Neuronal stem cell (in vitro differentiated cells): ENCODE measurements around the gene OOSP3.
"Not testable (repeated sequence)": the region's sequence is repeated elsewhere in the genome, so short reads cannot be mapped to it uniquely, and the experiment has no call there.

Experiments
- DNase-seq: peaks from one replicate; pipeline ENCODE4 v3.0.0-alpha.2; 2013; ENCODE audit warnings: low spot score
- H2AFZ ChIP-seq: one replicate; pipeline ENCODE4 v1.6.1; 2013; ENCODE audit warnings: mild to moderate bottlenecking, low read length, inconsistent platforms
- H2AK5ac ChIP-seq: 2 replicates; pipeline ENCODE4 v1.6.1; 2013; ENCODE audit warnings: low read depth, mild to moderate bottlenecking, inconsistent platforms, low read length, moderate library complexity, mixed read lengths
- H2BK120ac ChIP-seq: 2 replicates; pipeline ENCODE4 v1.6.1; 2013; ENCODE audit warnings: low read depth, mild to moderate bottlenecking, inconsistent platforms, low read length, moderate library complexity, mixed read lengths
- H2BK12ac ChIP-seq: one replicate; pipeline ENCODE4 v1.6.1; 2013; ENCODE audit warnings: low read length, inconsistent platforms
- H2BK15ac ChIP-seq: 2 replicates; pipeline ENCODE4 v1.6.1; 2013; ENCODE audit warnings: mild to moderate bottlenecking, low read length, inconsistent platforms, mixed read lengths
- H2BK5ac ChIP-seq: one replicate; pipeline ENCODE4 v1.6.1; 2013; ENCODE audit warnings: inconsistent platforms, mild to moderate bottlenecking, low read length, moderate library complexity
- H3K14ac ChIP-seq: one replicate; pipeline ENCODE4 v1.6.1; 2013; ENCODE audit warnings: low read length, inconsistent platforms
- H3K18ac ChIP-seq: 2 replicates; pipeline ENCODE4 v1.6.1; 2013; ENCODE audit warnings: low read length, inconsistent platforms
- H3K23ac ChIP-seq: 2 replicates; pipeline ENCODE4 v1.6.1; 2013; ENCODE audit warnings: low read depth, mild to moderate bottlenecking, mixed read lengths, low read length, inconsistent platforms; ENCODE audit not compliant: poor library complexity
- H3K27ac ChIP-seq: replicated peaks from 3 replicates; pipeline ENCODE4 v1.5.1; 2013; ENCODE audit warnings: low read length, inconsistent platforms
- H3K27me3 ChIP-seq, 3 experiments: 2 replicates each; pipeline ENCODE4 v1.6.1; 2013; ENCODE audit warnings: low read length in 3 of 3, mild to moderate bottlenecking in 2 of 3, inconsistent platforms in 1 of 3, low read depth in 1 of 3, mixed read lengths in 1 of 3, moderate library complexity in 1 of 3; ENCODE audit not compliant: control insufficient read depth in 3 of 3, insufficient read depth in 3 of 3
- H3K36me3 ChIP-seq, 2 donors: replicated peaks in 1 of 2; 2 replicates each; pipeline ENCODE4 v1.6.1; 2013; ENCODE audit warnings: low read length in 2 of 2; ENCODE audit not compliant: control insufficient read depth in 2 of 2, insufficient read depth in 2 of 2
- H3K4ac ChIP-seq: 2 replicates; pipeline ENCODE4 v1.6.1; 2013; ENCODE audit warnings: inconsistent platforms, mild to moderate bottlenecking, low read length, moderate library complexity
- H3K4me1 ChIP-seq, 2 donors: 1 replicate in 1 of 2; 2 replicates in 1 of 2; pipeline ENCODE4 v1.6.1; 2013; ENCODE audit warnings: low read length in 2 of 2, low read depth in 1 of 2; ENCODE audit not compliant: control insufficient read depth in 2 of 2, insufficient read depth in 1 of 2
- H3K4me2 ChIP-seq: one replicate; pipeline ENCODE4 v1.6.1; 2013; ENCODE audit warnings: mild to moderate bottlenecking, low read length, inconsistent platforms; ENCODE audit not compliant: insufficient read depth, poor library complexity, severe bottlenecking
- H3K4me3 ChIP-seq, 2 donors: 2 replicates each; pipeline ENCODE4 v1.5.1; 2013; ENCODE audit warnings: low read length in 2 of 2, mild to moderate bottlenecking in 2 of 2, inconsistent platforms in 1 of 2, moderate library complexity in 1 of 2
- H3K79me1 ChIP-seq: one replicate; pipeline ENCODE4 v1.6.1; 2013; ENCODE audit warnings: low read depth, mild to moderate bottlenecking, inconsistent platforms, low read length, moderate library complexity
- H3K9ac ChIP-seq: one replicate; pipeline ENCODE4 v1.6.1; 2013; ENCODE audit warnings: mild to moderate bottlenecking, low read depth, low read length, inconsistent platforms; ENCODE audit not compliant: poor library complexity
- H3K9me3 ChIP-seq, 2 donors: replicated peaks in 1 of 2; 2 replicates each; pipeline versions ENCODE3 to v1.6.1; 2013; ENCODE audit warnings: low read length in 2 of 2, mild to moderate bottlenecking in 2 of 2, inconsistent platforms in 1 of 2, low read depth in 1 of 2, mixed read lengths in 1 of 2, moderate library complexity in 1 of 2; ENCODE audit not compliant: control insufficient read depth in 2 of 2, insufficient read depth in 1 of 2
- H4K8ac ChIP-seq: one replicate; pipeline ENCODE4 v1.6.1; 2013; ENCODE audit warnings: low read depth, mild to moderate bottlenecking, inconsistent platforms, low read length, moderate library complexity
- H4K91ac ChIP-seq: one replicate; pipeline ENCODE4 v1.6.1; 2013; ENCODE audit warnings: low read length, low read depth, mild to moderate bottlenecking, inconsistent platforms; ENCODE audit not compliant: poor library complexity
- WGBS, 2 donors: extraction: QIAGEN DNeasy Blood & Tissue Kit; methylation state at CpG; one replicate each; pipeline ENCODE4 v1.1.7; 2013; ENCODE audit warnings: missing lambda C conversion rate in 2 of 2, mixed read lengths in 1 of 2; ENCODE audit not compliant: insufficient read length in 2 of 2, insufficient replicate concordance in 1 of 2; ENCODE audit errors: extremely low coverage in 2 of 2; 5-methylcytosine and 5-hydroxymethylcytosine counted together

Gene OOSP3

DNA sequence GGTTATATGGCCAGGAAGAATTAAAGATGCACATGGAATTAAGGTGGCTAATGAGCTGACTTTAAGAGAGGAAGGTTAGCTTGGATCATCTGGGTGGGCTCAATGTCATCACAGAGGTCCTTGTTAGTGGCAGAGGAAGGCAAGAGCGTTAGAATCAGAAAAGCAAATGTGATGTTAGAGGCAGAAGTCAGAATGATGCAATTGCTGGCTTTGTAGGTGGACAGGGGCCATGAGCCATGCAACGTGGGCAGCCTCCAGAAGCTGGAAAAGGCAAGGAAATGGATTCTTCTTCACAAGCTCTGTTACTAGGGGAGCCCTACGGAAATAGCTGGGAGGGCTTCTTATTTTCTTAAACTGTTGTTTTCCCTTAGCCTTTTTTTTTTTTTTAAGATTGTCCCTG, 31.0 kb upstream of the OOSP3 start:
- Histone ChIP-seq H3K9me3 (no peaks in the 10 kb centered on the region), H3K14ac (no peak overlapping the region), H2BK5ac (no peak overlapping the region), H4K91ac (no peak overlapping the region), H3K4me1 (no peaks in the 10 kb centered on the region), H3K79me1 (no peaks in the 10 kb centered on the region), H2BK120ac (no peak overlapping the region), H3K18ac (no peak overlapping the region), H3K27ac (no peak overlapping the region), H3K27me3 (no peaks in the 10 kb centered on the region), H2AK5ac (no peak overlapping the region), H2BK15ac (no peak overlapping the region), H3K23ac (no peak overlapping the region), H3K4me3 (no peak overlapping the region), H3K9ac (no peak overlapping the region), H3K4ac (no peak overlapping the region), H2AFZ (no peak overlapping the region), H3K4me2 (no peak overlapping the region), H4K8ac (no peak overlapping the region), H2BK12ac (no peak overlapping the region), H3K36me3 (no peaks in the 10 kb centered on the region)
- no peak for DNase-seq
- no CpG with 5 or more reads among the region's 3 CpGs for WGBS, 2 donors

DNA sequence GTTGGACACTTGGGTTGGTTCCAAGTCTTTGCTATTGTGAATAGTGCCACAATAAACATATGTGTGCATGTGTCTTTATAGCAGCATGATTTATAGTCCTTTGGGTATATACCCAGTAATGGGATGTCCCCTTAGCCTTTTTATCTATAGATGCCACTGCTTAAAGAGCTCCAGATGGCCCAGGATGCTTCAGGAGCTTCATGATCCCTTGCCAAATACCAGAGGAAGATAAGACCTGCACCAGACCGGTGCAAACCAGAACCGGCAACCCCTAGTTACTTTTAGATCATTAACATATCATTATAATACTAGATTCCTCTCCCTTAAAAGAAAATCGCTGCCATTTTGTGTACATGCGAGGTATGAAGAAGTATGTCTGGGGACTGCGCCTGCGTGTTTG, 30.1 kb upstream of the OOSP3 start:
- H3K27me3 ChIP-seq, H4K91ac ChIP-seq, H3K36me3 ChIP-seq, H3K9ac ChIP-seq, H3K79me1 ChIP-seq, H3K27ac ChIP-seq, H2AK5ac ChIP-seq, H3K14ac ChIP-seq, H3K4me1 ChIP-seq, H3K4ac ChIP-seq, H2BK12ac ChIP-seq, H4K8ac ChIP-seq, H2BK5ac ChIP-seq, H3K4me3 ChIP-seq, H3K9me3 ChIP-seq, H3K18ac ChIP-seq, H2BK15ac ChIP-seq, H3K4me2 ChIP-seq, H2AFZ ChIP-seq, H3K23ac ChIP-seq, DNase-seq, H2BK120ac ChIP-seq: not testable (repeated sequence)
- WGBS, 2 donors = no CpG with 5 or more reads among the region's 6 CpGs

DNA sequence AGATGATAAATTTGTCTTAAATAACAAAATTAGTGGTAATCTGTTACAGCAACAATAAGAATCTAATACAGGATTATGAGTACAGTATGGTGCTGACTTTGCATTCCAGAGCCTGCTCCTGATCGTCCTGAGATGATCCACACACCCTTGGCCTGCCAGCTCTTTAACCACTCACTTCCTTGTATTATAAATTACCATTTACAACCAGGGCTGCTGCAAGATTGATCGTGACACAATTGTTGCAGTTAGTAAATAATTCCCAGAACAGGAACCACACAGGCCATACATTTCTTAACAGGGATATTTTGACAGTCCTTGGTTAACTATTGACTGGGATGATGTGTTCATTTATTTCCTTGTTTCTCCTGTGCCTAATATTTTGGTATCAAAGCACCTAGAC, 29.5 kb upstream of the OOSP3 start:
- H3K18ac ChIP-seq = no peak overlapping the region
- no peak overlapping the region for H3K9ac ChIP-seq
- no CpG with 5 or more reads among the region's 2 CpGs for WGBS, 2 donors
- H2BK15ac ChIP-seq = no peak overlapping the region
- no peaks in the 10 kb centered on the region for H3K4me1 ChIP-seq
- DNase-seq = no peak
- H3K27me3 ChIP-seq = no peaks in the 10 kb centered on the region
- H3K23ac ChIP-seq = no peak overlapping the region
- H3K36me3 ChIP-seq = no peaks in the 10 kb centered on the region
- no peak overlapping the region for H3K27ac ChIP-seq
- H2AFZ ChIP-seq = no peak overlapping the region
- H4K91ac ChIP-seq = no peak overlapping the region
- no peak overlapping the region for H2BK120ac ChIP-seq
- H3K4ac ChIP-seq = no peak overlapping the region
- no peak overlapping the region for H2BK5ac ChIP-seq
- H4K8ac ChIP-seq = no peak overlapping the region
- no peaks in the 10 kb centered on the region for H3K79me1 ChIP-seq
- H3K4me3 ChIP-seq = no peak overlapping the region
- H3K14ac ChIP-seq = no peak overlapping the region
- no peak overlapping the region for H2AK5ac ChIP-seq
- H2BK12ac ChIP-seq = no peak overlapping the region
- H3K4me2 ChIP-seq = no peak overlapping the region
- no peaks in the 10 kb centered on the region for H3K9me3 ChIP-seq

GRCh38 chr11:59849551-59849950, 29.0 kb upstream of the OOSP3 start:
- not testable (repeated sequence) for H2AK5ac ChIP-seq, H2BK120ac ChIP-seq, H3K4ac ChIP-seq, H3K18ac ChIP-seq, H3K4me3 ChIP-seq, H3K27me3 ChIP-seq, H3K9ac ChIP-seq, DNase-seq, H3K4me2 ChIP-seq, H3K9me3 ChIP-seq, H3K79me1 ChIP-seq, H2BK5ac ChIP-seq, H2BK12ac ChIP-seq, H4K8ac ChIP-seq, H2AFZ ChIP-seq, H3K36me3 ChIP-seq, H2BK15ac ChIP-seq, H3K27ac ChIP-seq, H3K4me1 ChIP-seq, H3K14ac ChIP-seq, H3K23ac ChIP-seq, H4K91ac ChIP-seq
- WGBS, 2 donors = no CpG with 5 or more reads among the region's 2 CpGs
